K562 (cell line): ENCODE results near the gene GMEB2. TPM values are rescaled to one million over a fixed set of nuclear protein-coding genes. Genes with fewer than 3 reads are reported as not detected.

Experiments
- DMBX1 ChIP-seq: fragments of 250-450 bp; sonication (Bioruptor Pico); IDR thresholded peaks from 2 replicates; pipeline ENCODE4 v1.8.0; 2022; ENCODE audit warnings: inconsistent platforms, mild to moderate bottlenecking, moderate library complexity, borderline replicate concordance
- HDAC1 ChIP-seq, 2 experiments: fragments of 450-650 bp; IDR thresholded peaks; 2 replicates each; pipeline ENCODE4 v1.6.1; 2016 to 2017; ENCODE audit warnings: inconsistent platforms in 1 of 2, mild to moderate bottlenecking in 1 of 2, moderate library complexity in 1 of 2
- HMBOX1 ChIP-seq: sonication (generic); IDR thresholded peaks from 2 replicates; pipeline ENCODE4 v1.6.1; 2016
- KAT7 ChIP-seq: sonication (generic); formaldehyde crosslinking; IDR thresholded peaks from 2 replicates; pipeline ENCODE4 v1.8.0; 2022; ENCODE audit warnings: missing genetic modification reagents, mild to moderate bottlenecking, borderline replicate concordance
- NCOA6 ChIP-seq: fragments of 450-650 bp; IDR thresholded peaks from 2 replicates; pipeline ENCODE4 v1.6.1; 2017; ENCODE audit warnings: mild to moderate bottlenecking
- PHTF2 ChIP-seq: fragments of 250-450 bp; sonication (Bioruptor Pico); IDR thresholded peaks from 2 replicates; pipeline ENCODE4 v1.5.0; 2021; ENCODE audit warnings: mild to moderate bottlenecking
- POLR2A ChIP-seq: fragments of 450-650 bp; conservative IDR thresholded peaks from 2 replicates; pipeline ENCODE4 v1.6.1; 2016
- RBM34 ChIP-seq: fragments of 200-400 bp; formaldehyde crosslinking; IDR thresholded peaks from 2 replicates; pipeline ENCODE4 v1.6.1; 2018; ENCODE audit warnings: low read length, borderline replicate concordance; ENCODE audit not compliant: insufficient read depth
- RFX7 ChIP-seq: fragments of 250-450 bp; sonication (Bioruptor Pico); IDR thresholded peaks from 2 replicates; pipeline ENCODE4 v1.5.1; 2021; ENCODE audit warnings: mild to moderate bottlenecking
- SMARCE1 ChIP-seq: fragments of 450-650 bp; IDR thresholded peaks from 2 replicates; pipeline ENCODE4 v1.7.1; 2016; ENCODE audit warnings: mild to moderate bottlenecking
- SREBF2 ChIP-seq: sonication (generic); formaldehyde crosslinking; IDR thresholded peaks from 2 replicates; pipeline ENCODE4 v1.4.0; 2020; ENCODE audit warnings: mild to moderate bottlenecking, missing genetic modification reagents
- SRSF9 ChIP-seq: fragments of 200-400 bp; formaldehyde crosslinking; IDR thresholded peaks from 2 replicates; pipeline ENCODE4 v1.6.1; 2017; ENCODE audit warnings: low read depth, low read length, borderline replicate concordance
- TARDBP ChIP-seq: fragments of 450-650 bp; IDR thresholded peaks from 2 replicates; pipeline ENCODE4 v1.6.1; 2016
- TCFL5 ChIP-seq: fragments of 250-450 bp; sonication (Bioruptor Pico); conservative IDR thresholded peaks from 2 replicates; pipeline ENCODE4 v1.6.1; 2021; ENCODE audit warnings: mild to moderate bottlenecking, moderate library complexity, matching md5 sums
- ZBTB11 ChIP-seq, 3 experiments: fragments of 200-800 bp in 1 of 3; fragments of 250-450 bp in 1 of 3; fragments of 450-650 bp in 1 of 3; sonication (Bioruptor Pico) in 1 of 3; sonication (Bioruptor generic) in 1 of 3; formaldehyde crosslinking in 1 of 3; IDR thresholded peaks; 2 replicates each; pipeline versions ENCODE4 v1.6.1 to v1.8.0; 2016 to 2022; ENCODE audit warnings: mild to moderate bottlenecking in 2 of 3, missing genetic modification characterization in 2 of 3, missing compliant biosample characterization in 1 of 3, moderate library complexity in 1 of 3
- ZFP1 ChIP-seq: fragments of 450-650 bp; formaldehyde crosslinking; IDR thresholded peaks from 2 replicates; pipeline ENCODE4 v1.4.0; 2020; ENCODE audit warnings: mild to moderate bottlenecking, mixed read lengths
- ZKSCAN8 ChIP-seq: fragments of 200-800 bp; sonication (Bioruptor generic); IDR thresholded peaks from 2 replicates; pipeline ENCODE4 v1.6.1; 2016; ENCODE audit warnings: missing genetic modification characterization, missing compliant biosample characterization
- ZNF311 ChIP-seq: fragments of 250-450 bp; sonication (Bioruptor Pico); IDR thresholded peaks from 2 replicates; pipeline ENCODE4 v1.4.0; 2020; ENCODE audit warnings: mild to moderate bottlenecking, moderate library complexity
- ZNF717 ChIP-seq: fragments of 250-450 bp; sonication (Bioruptor Pico); IDR thresholded peaks from 2 replicates; pipeline ENCODE4 v1.5.0; 2021
- ZNF75A ChIP-seq: fragments of 450-650 bp; formaldehyde crosslinking; IDR thresholded peaks from 2 replicates; pipeline ENCODE4 v1.4.0; 2020; ENCODE audit warnings: mild to moderate bottlenecking
- polyA plus RNA-seq, 8 experiments: library from polyadenylated mRNA; depleted of rRNA in 4 of 8; stranded (reverse) in 5 of 8; unstranded in 3 of 8; fragments of >200 nt; fragmentation: Nextera tagmentation in 2 of 8; fragmentation: Illumina TruSeq in 1 of 8; extraction: Ambion mirVana in 2 of 8; extraction: Trizol in 1 of 8; gene quantifications; 2 replicates each; pipeline versions ENCODE4 v1.2.1 to v1.2.3, GENCODE V29; 2011 to 2014; ENCODE audit warnings: inconsistent platforms in 1 of 8, missing spikeins in 1 of 8
- total RNA-seq, 7 experiments: library from RNA; depleted of rRNA in 6 of 7; stranded (reverse); fragments of >200 nt in 6 of 7; fragmentation: Illumina TruSeq in 2 of 7; extraction: Trizol in 2 of 7; gene quantifications; 2 replicates each; pipeline versions ENCODE4 v1.2.1 to v1.2.3, GENCODE V29; 2011 to 2021; ENCODE audit warnings: low replicate concordance in 1 of 7
- TF ChIP-seq, protein P1 (sequence below): fragments of 450-650 bp; IDR thresholded peaks from 2 replicates; pipeline ENCODE4 v1.7.1; 2018; ENCODE audit warnings: mild to moderate bottlenecking, low read depth; ENCODE audit not compliant: partially characterized antibody

Gene GMEB2
- total and polyA plus RNA-seq, 9 of the 15 experiments (the other 6 are each of a cell fraction or from before 2014, with no cell fraction given) = 0.03 to 13.9 (median 6.3) TPM

DNA sequence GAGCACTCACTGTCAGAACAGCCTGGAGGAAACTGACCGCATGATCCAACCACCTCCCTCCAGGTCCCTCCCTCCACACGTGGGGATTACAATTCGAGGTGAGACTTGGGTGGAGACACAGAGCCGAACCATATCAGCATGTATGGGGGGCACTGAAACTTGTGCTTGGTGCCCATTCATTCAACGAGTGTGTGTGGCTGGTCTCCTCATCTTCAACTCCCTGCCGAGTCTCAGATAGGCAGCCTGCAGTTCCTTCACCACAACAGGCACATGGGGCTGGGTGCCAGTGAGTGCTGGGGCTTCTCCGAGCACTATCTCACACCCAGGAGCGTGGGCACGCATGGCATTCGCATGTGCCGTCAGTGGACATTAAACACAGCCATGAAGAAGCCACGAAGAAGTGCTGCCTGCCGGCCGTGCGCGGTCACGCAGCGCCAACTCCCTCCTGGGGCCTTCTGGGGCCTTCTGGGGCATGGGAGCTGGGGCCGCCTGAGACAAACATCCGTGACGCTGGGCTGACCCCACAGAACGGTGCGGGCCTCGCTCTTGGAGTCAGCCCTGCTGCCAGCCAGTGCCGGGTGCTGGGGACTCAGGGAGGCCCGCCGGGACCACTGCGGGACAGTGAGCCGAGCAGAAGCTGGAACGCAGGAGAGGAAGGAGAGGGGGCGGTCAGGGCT lies 30.5 kb upstream of the GMEB2 start (continued):
- TF ChIP-seq ZNF75A (CRISPR knock-in tag) = no peak
- no peak for TF ChIP-seq DMBX1
- no peak for TF ChIP-seq ZKSCAN8
- TF ChIP-seq HMBOX1 = no peak
- no peak for TF ChIP-seq ZNF717 (CRISPR knock-in tag)
- TF ChIP-seq POLR2A = no peak
- TF ChIP-seq HDAC1 (IDR thresholded peaks at IDR 0.05) = peak in 1 of 2 experiments; percentile 20; a peak in 1 of 4 replicates
- TF ChIP-seq TCFL5 (CRISPR knock-in tag) = no peak
- TF ChIP-seq ZNF311 (CRISPR knock-in tag) = no peak
- TF ChIP-seq TARDBP = no peak
- TF ChIP-seq NCOA6 = no peak
- peak in 1 of 3 experiments; percentile 95; a peak in 2 of 6 replicates for TF ChIP-seq ZBTB11 (CRISPR knock-in tag; IDR thresholded peaks at IDR 0.05)
- no peak for TF ChIP-seq ZFP1 (CRISPR knock-in tag)
- no peak for TF ChIP-seq RBM34
- TF ChIP-seq, protein P1, sequence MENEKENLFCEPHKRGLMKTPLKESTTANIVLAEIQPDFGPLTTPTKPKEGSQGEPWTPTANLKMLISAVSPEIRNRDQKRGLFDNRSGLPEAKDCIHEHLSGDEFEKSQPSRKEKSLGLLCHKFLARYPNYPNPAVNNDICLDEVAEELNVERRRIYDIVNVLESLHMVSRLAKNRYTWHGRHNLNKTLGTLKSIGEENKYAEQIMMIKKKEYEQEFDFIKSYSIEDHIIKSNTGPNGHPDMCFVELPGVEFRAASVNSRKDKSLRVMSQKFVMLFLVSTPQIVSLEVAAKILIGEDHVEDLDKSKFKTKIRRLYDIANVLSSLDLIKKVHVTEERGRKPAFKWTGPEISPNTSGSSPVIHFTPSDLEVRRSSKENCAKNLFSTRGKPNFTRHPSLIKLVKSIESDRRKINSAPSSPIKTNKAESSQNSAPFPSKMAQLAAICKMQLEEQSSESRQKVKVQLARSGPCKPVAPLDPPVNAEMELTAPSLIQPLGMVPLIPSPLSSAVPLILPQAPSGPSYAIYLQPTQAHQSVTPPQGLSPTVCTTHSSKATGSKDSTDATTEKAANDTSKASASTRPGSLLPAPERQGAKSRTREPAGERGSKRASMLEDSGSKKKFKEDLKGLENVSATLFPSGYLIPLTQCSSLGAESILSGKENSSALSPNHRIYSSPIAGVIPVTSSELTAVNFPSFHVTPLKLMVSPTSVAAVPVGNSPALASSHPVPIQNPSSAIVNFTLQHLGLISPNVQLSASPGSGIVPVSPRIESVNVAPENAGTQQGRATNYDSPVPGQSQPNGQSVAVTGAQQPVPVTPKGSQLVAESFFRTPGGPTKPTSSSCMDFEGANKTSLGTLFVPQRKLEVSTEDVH = no peak
- no peak for TF ChIP-seq PHTF2 (CRISPR knock-in tag)
- 0 out of 2 replicates have a peak, but pooled peaks have one; percentile 70 for TF ChIP-seq KAT7
- TF ChIP-seq RFX7 (CRISPR knock-in tag) = no peak
- peak; percentile 88; the same call in 1 of the 2 replicates for TF ChIP-seq SREBF2 (CRISPR knock-in tag)
- no peak for TF ChIP-seq SMARCE1
- TF ChIP-seq SRSF9 = no peak
